ENCODE measurements around the gene ADAMTS13.
A peak's percentile ranks its signal among the peaks of the same experiment; 100 is the strongest.

The ADAMTS13 gene

DNA sequence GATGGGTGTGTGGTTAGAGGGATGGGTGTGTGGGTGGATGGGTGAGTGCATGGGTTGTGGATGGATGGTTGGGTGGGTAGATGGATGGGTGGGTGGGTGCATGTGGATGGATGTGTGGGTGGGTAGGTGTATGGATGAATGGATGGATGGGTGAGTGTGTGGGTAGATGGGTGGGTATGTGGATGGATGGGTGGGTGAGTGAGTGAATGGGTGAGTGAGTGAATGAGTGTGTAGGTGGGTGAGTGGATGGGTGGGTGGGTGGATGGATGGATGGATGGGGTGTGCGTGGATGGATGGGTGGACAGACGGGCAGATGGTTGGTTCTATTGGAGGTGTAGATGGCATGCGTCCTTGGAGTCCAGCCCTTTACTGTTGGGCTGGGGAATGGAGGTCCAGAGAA lies 28.8 kb upstream of the ADAMTS13 start:
- DNase-seq = no peak

- DNase-seq = no peak
These were observed 27.4 kb upstream of the ADAMTS13 start for GRCh38 chr9:133394687-133395271.

DNA sequence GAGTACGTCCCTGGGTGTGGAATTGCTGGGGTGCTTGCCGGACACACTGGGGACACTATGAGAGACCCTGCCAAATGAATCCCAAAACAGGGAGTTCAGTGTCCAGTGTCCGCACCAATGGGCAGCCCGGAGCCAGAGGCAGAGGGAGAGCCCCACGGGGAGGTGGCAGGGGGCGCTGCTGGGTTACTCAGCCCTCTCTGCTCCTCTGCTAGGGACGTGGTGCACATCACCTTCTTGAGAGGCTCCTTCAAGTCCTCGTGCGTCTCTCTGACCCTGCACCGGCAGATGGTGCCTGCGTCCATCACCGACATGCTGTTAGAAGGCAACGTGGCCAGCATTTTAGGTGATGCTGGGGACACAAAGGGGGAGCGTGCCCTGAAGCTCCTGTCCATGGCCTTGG lies 25.2 kb upstream of the ADAMTS13 start:
- no peak for DNase-seq

DNA sequence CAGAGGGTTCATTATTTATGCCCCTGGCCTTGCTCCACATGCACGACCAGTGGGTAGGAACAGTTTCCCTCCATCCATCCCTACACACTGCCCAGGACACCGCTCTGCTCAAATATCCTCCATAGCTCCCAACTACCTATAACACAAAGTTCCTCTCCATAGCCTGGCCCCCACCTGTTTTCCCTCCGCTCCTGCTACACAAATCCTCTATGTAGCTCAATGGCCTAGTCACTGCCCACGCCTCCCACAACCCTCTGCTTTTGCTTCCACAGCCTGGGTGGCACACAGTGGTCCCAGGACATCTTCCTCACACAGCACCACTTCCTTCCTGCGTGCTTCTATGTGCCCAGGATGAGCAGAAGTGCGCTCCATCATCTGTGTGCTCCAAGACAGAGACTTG lies 24.8 kb upstream of the ADAMTS13 start:
- no peak for DNase-seq

GRCh38 chr9:133397895-133398294 lies 24.3 kb upstream of the ADAMTS13 start:
- DNase-seq = no peak

DNA sequence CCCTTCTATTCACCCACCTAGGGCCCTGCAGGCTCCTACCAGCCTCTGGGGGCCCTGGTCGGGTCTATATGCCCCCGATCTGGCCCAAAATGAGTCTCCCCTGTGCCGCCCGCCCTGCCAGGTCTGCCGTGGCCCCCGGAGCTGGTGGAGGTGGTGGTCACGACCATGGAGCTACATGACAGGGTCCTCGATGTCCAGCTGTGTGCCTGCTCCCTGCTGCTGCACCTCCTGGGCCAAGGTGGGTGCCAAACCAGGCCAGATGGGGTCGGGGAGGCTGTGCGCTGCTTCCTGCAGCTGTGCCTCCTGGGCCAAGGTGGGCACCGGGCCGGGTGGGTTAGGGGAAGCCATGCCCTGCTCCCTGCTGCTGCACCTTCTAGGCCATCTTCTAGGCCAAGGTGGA lies 21.9 kb upstream of the ADAMTS13 start:
- no peak for DNase-seq

DNA sequence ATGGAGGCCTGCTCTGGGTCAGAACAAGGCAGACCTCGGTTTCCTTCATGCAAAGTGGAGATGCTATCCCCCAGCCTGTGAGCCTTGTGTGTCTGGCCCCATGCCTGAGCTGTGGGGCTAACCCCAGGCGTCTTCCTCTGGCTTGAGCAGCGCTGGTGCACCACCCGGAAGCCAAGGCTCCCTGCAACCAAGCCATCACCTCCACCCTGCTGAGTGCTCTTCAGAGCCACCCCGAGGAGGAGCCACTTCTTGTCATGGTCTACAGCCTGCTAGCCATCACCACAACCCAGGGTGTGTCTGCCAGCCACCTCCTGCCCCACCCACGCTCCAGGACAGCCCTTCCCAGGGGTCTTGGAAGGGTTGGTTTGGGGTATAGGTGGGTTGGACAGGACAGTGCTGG lies 20.6 kb upstream of the ADAMTS13 start:
- no peak for DNase-seq

DNA sequence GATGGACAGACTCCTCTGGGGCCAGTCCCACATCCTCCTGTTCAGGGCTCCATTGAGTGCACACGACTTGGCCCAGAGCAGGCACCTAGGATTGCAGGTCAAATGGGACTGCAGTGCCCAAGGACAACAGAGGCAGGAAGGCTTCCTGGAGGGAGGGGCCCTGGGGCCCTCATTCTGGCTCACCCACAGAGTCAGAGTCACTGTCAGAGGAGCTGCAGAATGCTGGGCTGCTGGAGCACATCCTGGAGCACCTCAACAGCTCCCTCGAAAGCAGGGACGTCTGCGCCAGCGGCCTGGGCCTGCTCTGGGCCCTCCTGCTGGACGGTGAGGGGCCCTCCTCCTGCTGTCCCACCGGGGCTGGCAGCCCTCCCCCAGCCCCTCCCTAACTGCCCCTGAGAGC lies 19.5 kb upstream of the ADAMTS13 start:
- DNase-seq = no peak

DNA sequence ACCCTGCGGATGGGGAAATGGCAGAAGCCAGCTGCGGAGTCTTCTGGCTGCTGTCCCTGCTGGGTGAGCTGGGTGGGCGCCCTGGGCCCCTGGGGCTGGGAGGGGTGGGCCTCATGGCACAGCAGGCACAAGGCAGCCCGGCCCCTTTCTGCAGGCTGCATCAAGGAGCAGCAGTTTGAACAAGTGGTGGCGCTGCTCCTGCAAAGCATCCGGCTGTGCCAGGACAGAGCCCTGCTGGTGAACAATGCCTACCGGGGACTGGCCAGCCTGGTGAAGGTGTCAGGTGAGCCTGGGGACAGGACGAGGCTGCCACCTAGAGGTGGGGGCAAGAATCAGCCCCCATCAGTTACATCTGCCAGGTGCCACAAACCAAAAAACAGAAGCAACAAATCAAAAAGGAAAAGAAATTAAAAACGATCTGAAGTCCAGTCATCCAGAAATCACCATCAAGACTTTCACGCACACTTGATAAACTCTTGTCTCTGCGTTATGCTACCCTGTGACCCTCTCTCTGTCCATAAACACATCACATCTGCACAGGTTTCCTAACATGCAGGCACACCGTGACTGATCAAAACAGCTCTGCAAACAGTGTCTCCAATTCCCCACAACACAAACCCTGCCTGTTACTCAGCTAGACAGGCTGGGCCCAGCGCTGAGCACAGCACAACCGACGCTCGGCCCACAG lies 18.3 kb upstream of the ADAMTS13 start:
- peak; percentile 64 for DNase-seq

DNA sequence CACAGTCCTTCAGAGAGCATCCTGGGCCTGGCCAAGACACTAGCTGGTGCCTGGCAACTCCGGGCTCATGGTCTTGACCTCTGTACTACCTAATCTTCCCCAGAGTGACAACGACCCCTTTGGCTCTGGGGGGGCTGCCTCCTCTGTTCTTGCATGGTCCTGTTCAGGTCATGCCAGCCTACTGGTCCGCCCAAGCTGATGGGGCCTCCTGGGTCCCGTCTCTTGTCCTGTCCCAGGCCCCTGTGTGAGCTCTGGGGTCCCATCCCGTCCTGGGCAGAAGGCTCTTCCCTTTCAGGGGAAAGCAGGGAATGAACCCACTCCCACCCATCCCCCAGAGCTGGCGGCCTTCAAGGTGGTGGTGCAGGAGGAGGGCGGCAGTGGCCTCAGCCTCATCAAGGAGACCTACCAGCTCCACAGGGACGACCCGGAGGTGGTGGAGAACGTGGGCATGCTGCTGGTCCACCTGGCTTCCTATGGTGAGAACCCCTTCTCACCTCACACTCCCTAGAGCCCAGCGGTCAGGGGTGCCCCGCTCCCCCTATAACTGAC lies 17.6 kb upstream of the ADAMTS13 start:
- no peak for DNase-seq

DNA sequence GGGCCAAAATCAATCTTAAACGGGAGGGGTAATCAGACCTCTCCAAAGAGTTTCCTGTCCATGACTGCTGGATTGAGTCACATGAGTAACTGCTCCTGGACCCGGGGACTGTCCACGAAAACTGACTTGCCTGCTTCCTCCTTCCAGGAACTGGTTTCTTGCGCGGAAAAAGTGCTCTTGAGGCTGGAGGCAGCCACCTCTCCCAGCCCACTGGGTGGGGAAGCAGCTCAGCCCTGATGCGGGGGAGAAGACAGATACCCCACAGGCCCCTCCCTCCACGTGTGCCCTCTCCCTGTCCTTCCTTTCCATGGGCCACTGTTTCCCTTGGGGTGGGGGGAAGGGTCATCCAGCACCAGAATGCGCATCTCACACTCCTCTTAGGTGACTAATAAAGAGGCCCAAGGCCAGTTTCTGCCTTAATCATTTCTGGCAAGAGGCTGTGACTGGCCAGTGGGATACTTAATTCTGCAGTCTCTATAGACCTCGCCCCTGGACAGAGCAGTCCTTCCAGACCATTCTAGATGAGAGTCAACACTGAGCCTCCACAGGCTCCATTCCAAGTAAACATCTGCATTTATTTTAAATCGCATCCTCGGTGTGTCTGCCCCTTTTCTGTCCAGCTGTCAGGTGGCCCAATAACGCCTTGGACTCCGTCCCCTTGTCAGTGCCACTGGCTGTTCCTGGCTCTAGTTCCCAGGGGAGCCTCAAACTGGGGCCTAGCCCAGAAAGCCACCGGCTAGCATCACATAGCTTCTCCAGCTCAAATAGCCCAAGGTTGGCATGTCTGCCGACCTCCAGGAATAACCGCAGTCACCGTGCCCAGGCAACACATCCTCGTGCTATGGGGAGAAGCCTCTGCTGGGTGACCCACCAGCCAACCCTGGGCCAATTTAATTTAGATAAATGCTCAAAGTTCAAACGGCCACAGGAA lies 16.4 kb upstream of the ADAMTS13 start:
- no peak for DNase-seq

DNA sequence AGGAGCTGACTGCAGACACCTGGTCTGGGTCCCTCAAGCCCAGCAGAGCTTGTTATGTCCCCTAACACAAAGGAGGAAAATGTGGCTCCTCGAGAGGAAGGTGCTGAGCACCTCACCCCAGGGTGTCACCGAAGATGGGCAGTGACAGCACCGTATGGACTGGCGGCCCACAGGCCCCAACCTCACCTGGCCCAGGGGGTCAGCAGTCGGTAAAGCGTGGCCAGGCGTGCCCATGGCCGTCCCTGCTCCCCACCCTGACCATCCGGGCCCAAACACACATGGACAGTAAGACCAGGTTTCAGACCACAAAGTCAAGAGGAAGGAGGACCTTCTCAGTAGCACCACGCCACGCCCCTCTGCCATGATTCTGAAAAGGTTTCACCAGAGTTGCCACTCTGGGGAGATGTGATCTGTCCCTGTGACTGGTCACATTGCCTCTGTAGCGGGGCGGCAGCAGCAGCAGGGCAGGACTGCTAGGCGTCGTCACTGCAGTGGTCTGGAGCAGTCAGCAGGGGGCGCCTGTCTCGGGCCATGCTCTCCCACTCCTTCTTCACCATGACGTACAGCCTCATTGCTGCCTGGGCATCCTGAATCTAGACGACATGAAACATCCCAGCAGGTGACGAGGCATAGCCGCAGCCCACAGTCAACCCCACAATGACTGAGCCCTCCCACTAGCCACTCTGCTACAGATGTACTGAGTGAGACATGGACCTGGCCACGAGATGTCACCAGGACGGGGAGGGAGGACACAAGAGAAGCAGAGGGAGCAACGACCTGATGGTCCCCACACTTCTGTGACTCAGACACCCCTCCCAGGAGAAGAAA lies 15.5 kb upstream of the ADAMTS13 start:
- peak; percentile 80 for DNase-seq

DNA sequence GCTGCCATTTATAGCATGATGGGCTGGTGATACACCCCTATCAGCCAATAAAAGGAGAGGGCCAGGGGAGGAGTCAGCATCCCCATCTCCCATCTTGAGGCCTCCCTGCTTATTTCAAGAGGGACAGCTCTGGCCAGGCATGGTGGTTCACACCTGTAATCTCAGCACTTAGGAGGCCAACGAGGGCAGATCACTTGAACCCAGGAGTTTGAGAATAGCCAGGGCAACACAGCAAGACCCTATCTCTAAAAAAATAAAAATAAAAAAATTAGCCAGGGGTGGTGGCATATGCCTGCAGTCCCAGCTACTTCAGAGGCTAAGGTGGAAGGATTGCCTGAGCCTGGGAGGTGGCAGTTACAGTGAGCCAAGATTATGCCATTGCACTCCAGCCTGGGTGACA lies 14.1 kb upstream of the ADAMTS13 start:
- DNase-seq = no peak

DNA sequence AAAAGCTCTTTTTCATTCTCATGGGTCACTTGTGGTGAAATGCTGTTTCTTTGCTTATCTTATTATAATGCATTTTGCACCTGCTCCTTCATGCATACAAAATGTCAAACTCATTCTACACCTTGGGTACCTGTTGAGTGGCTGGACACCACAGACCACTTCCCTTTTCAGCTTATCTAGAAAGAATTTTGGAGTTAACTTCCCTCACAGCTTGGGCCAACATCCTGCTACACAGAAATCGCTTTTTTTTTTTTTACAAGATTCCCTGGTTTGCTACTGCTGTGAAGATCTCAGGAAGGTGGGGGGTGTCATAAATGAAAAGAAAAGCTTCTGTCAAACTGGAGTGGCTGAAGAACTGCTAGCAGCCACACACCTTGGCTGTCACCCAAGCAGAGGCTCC lies 7.0 kb upstream of the ADAMTS13 start:
- no peak for DNase-seq

- DNase-seq = peak; percentile 78
These were observed 4.4 kb upstream of the ADAMTS13 start, which contains the start of gene REXO4 for GRCh38 chr9:133417541-133418461. Gene REXO4, minus strand, starts transcription at chr9:133418010. Its CDS starts 166 bp downstream, at chr9:133417844.

GRCh38 chr9:133419005-133419404 lies 3.2 kb upstream of the ADAMTS13 start:
- DNase-seq = no peak

- no peak for DNase-seq
These were observed 1.8 kb upstream of the ADAMTS13 start for GRCh38 chr9:133420392-133420827.

- DNase-seq = no peak
These were observed 1.0 kb downstream of the ADAMTS13 start for GRCh38 chr9:133423216-133423615.

GRCh38 chr9:133424187-133424586 lies 2.0 kb downstream of the ADAMTS13 start:
- DNase-seq = no peak

GRCh38 chr9:133425049-133425632 lies 3.0 kb downstream of the ADAMTS13 start:
- no peak for DNase-seq

GRCh38 chr9:133426011-133426410 lies 3.8 kb downstream of the ADAMTS13 start:
- no peak for DNase-seq

Data from activated CD4-positive, alpha-beta T cell treated with anti-CD3 and anti-CD28 coated beads, Interleukin-2, amount 50 U/mL, for 1 hour (primary cell).